ENCODE measurements around the gene PSMA5. TPM values are rescaled to one million over a fixed set of nuclear protein-coding genes. Genes with fewer than 3 reads are reported as not detected.

Gene PSMA5
- total and polyA plus RNA-seq, 7 experiments from 2014 or later, result 38.3 to 203 (median 76.4) TPM

GRCh38 chr1:109423498-109423897 is 2.8 kb downstream of the PSMA5 start:
- peaks cover 29 to 31% of the 10 kb centered on the region in 2 donors for H3K4me1 ChIP-seq (ENCODE audit: control insufficient read depth in 2 of 2, insufficient read depth in 2 of 2, low read length in 2 of 2)
- Mint-ChIP-seq H3K9me3 (no peaks in the 10 kb centered on the region), H3K27ac (peak overlapping the region; percentile 80 to 99 (median 98)), H3K4me3 (peak overlapping the region in 8 of 10 donors; percentile 1 to 98 (median 30)), H3K4me1 (peaks cover 32 to 51% (median 40%) of the 10 kb centered on the region in 7 donors), H3K36me3 (peaks cover 0 to 23% (median 5%) of the 10 kb centered on the region in 5 donors), H3K27me3 (no peaks in the 10 kb centered on the region)
- intact Hi-C loops (cut with micrococcal nuclease), result loop anchor here in 1 of 2 donors (10.0 kb wide), 1 partner anchor 459 kb away; the partner anchor contains the start of gene CLCC1
- POLR2A ChIA-PET, result no interaction called here
- no peaks in the 10 kb centered on the region for H3K9me3 ChIP-seq (ENCODE audit: control insufficient read depth in 2 of 3, low read length in 3 of 3)
- no peak overlapping the region for H3K4me3 ChIP-seq (ENCODE audit: low read length)
- H3K36me3 ChIP-seq (ENCODE audit: control insufficient read depth in 2 of 3, insufficient read depth in 3 of 3, low read length in 3 of 3), result peaks cover 0 to 21% (median 17%) of the 10 kb centered on the region in 3 experiments
- CTCF ChIA-PET, result interaction anchor here (0.7 to 1.2 kb wide), 2 partner anchors 109 to 354 kb away, joined by 4 to 5 read pairs; no protein-coding TSS in a partner anchor
- DNase-seq (no peak), ATAC-seq (no peak)
- H3K27ac ChIP-seq (ENCODE audit: low read depth, low read length), result peak overlapping the region; percentile 63
- H3K27me3 ChIP-seq (ENCODE audit: control insufficient read depth in 2 of 2, insufficient read depth in 2 of 2, low read length in 2 of 2), result no peaks in the 10 kb centered on the region

DNA sequence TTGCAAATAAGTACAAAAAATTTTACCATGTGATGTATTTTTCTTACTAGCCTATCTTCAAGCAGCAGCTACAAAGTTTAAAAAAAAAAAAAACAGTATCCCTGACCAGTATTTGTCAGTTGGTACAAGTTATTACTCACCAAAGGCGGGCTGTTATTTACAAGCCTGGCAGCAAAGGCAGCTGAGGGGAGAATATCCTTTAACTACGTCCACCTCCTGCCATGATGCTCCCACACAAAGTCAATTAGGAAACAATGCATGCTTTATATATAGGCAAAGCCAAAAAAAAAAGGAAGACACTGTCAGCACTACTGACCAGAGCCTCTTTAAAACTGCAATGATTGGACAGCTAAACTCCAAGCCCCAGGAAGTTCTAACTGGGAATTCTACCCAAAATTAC is 13.7 kb downstream of the PSMA5 start:
- no peaks in the 10 kb centered on the region for H3K9me3 Mint-ChIP-seq
- peaks cover 44 to 93% (median 62%) of the 10 kb centered on the region in 3 experiments for H3K36me3 ChIP-seq (ENCODE audit: control insufficient read depth in 2 of 3, insufficient read depth in 3 of 3, low read length in 3 of 3)
- no peak for DNase-seq
- ChIA-PET POLR2A (interaction anchor here (0.6 to 0.7 kb wide), 3 partner anchors 81 to 1809 kb away, joined by 3 to 6 read pairs (median 3); no protein-coding TSS in a partner anchor), CTCF (interaction anchor here (0.6 to 0.7 kb wide), 3 partner anchors 13 to 168 kb away, joined by 3 to 5 read pairs (median 3); no protein-coding TSS in a partner anchor)
- no peak overlapping the region for H3K4me3 ChIP-seq (ENCODE audit: low read length)
- H3K27me3 ChIP-seq (ENCODE audit: control insufficient read depth in 2 of 2, insufficient read depth in 2 of 2, low read length in 2 of 2), result no peaks in the 10 kb centered on the region
- H3K4me3 Mint-ChIP-seq, result no peak overlapping the region
- H3K27me3 Mint-ChIP-seq, result no peaks in the 10 kb centered on the region
- peaks cover under 1 to 9% of the 10 kb centered on the region in 2 donors for H3K4me1 ChIP-seq (ENCODE audit: control insufficient read depth in 2 of 2, insufficient read depth in 2 of 2, low read length in 2 of 2)
- H3K27ac ChIP-seq (ENCODE audit: low read depth, low read length), result no peak overlapping the region
- no peak for ATAC-seq
- H3K9me3 ChIP-seq (ENCODE audit: control insufficient read depth in 2 of 3, low read length in 3 of 3), result no peaks in the 10 kb centered on the region
- intact Hi-C loops (cut with micrococcal nuclease), result no loop called here
- H3K27ac Mint-ChIP-seq, result peak overlapping the region in 2 of 9 donors; percentile 38 to 46
- peaks cover 26 to 70% (median 61%) of the 10 kb centered on the region in 5 donors for H3K36me3 Mint-ChIP-seq
- peaks cover 25 to 68% (median 52%) of the 10 kb centered on the region in 7 donors for H3K4me1 Mint-ChIP-seq

DNA sequence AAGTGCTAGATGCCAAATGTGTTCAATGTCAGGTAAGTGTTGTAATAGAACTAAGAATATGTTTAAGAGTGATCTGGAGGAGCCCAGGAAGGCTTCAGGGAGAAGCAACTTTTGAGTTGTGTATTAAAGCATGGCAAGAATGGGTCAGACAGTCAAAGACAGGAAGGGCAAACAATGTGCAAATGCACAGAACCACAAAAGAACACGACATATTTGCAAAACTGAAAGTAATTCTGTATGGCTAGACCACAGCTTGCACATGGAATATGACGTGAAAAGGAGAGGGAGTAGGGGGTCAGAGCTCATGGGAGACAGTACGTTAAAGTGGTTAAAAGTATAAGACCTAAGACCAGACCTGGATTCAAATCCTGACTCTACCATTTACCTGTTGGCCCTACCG is 21.4 kb downstream of the PSMA5 start:
- DNase-seq (no peak), ATAC-seq (no peak)
- ChIA-PET CTCF (no interaction called here), POLR2A (no interaction called here)
- Mint-ChIP-seq H3K27me3 (no peaks in the 10 kb centered on the region), H3K9me3 (peaks cover 0 to 6% (median 0%) of the 10 kb centered on the region in 11 donors), H3K4me3 (peak overlapping the region in 1 of 10 donors; percentile 13), H3K4me1 (peaks cover 20 to 34% (median 25%) of the 10 kb centered on the region in 7 donors), H3K36me3 (peaks cover 14 to 44% (median 25%) of the 10 kb centered on the region in 5 donors), H3K27ac (peak overlapping the region; percentile 9 to 85 (median 68))
- H3K9me3 ChIP-seq (ENCODE audit: control insufficient read depth in 2 of 3, low read length in 3 of 3), result no peaks in the 10 kb centered on the region
- intact Hi-C loops (cut with micrococcal nuclease), result loop anchor here in 1 of 2 donors (2.0 kb wide), 1 partner anchor 20 kb away; no protein-coding TSS in a partner anchor
- H3K36me3 ChIP-seq (ENCODE audit: control insufficient read depth in 2 of 3, insufficient read depth in 3 of 3, low read length in 3 of 3), result peaks cover 10 to 51% (median 18%) of the 10 kb centered on the region in 3 experiments
- peaks cover 0 to 9% of the 10 kb centered on the region in 2 donors for H3K4me1 ChIP-seq (ENCODE audit: control insufficient read depth in 2 of 2, insufficient read depth in 2 of 2, low read length in 2 of 2)
- no peak overlapping the region for H3K4me3 ChIP-seq (ENCODE audit: low read length)
- no peaks in the 10 kb centered on the region for H3K27me3 ChIP-seq (ENCODE audit: control insufficient read depth in 2 of 2, insufficient read depth in 2 of 2, low read length in 2 of 2)
- H3K27ac ChIP-seq (ENCODE audit: low read depth, low read length), result no peak overlapping the region

- H3K4me3 Mint-ChIP-seq, result no peak overlapping the region
- H3K27ac Mint-ChIP-seq, result no peak overlapping the region
- intact Hi-C loops (cut with micrococcal nuclease), result no loop called here
- peaks cover 2 to 18% (median 3%) of the 10 kb centered on the region in 5 donors for H3K27me3 Mint-ChIP-seq
- POLR2A ChIA-PET, result interaction anchor here (0.8 kb wide), 1 partner anchor 749 kb away, joined by 4 read pairs; no protein-coding TSS in a partner anchor
- Histone ChIP-seq H3K36me3 (ENCODE audit: control insufficient read depth in 2 of 3, insufficient read depth in 3 of 3, low read length in 3 of 3) (peaks cover 0 to 27% (median 6%) of the 10 kb centered on the region in 3 experiments), H3K27ac (ENCODE audit: low read depth, low read length) (no peak overlapping the region), H3K27me3 (ENCODE audit: control insufficient read depth in 2 of 2, insufficient read depth in 2 of 2, low read length in 2 of 2) (peaks cover 0 to under 1% of the 10 kb centered on the region in 2 donors), H3K4me3 (ENCODE audit: low read length) (no peak overlapping the region), H3K4me1 (ENCODE audit: control insufficient read depth in 2 of 2, insufficient read depth in 2 of 2, low read length in 2 of 2) (peaks cover 1 to 9% of the 10 kb centered on the region in 2 donors), H3K9me3 (ENCODE audit: control insufficient read depth in 2 of 3, low read length in 3 of 3) (no peaks in the 10 kb centered on the region)
- peaks cover 0 to 30% (median 14%) of the 10 kb centered on the region in 5 donors for H3K36me3 Mint-ChIP-seq
- no peak for ATAC-seq
- no peak for DNase-seq
- peaks cover 18 to 39% (median 24%) of the 10 kb centered on the region in 7 donors for H3K4me1 Mint-ChIP-seq
- CTCF ChIA-PET, result interaction anchor here (1.2 to 1.9 kb wide), 4 partner anchors 23 to 138 kb away, joined by 3 to 16 read pairs (median 4); no protein-coding TSS in a partner anchor
- peaks cover 0 to 6% (median 0%) of the 10 kb centered on the region in 11 donors for H3K9me3 Mint-ChIP-seq
Observed at GRCh38 chr1:109402025-109402424, 24.2 kb downstream of the PSMA5 start.

- CTCF ChIA-PET, result interaction anchor here (0.7 to 5.4 kb wide), 11 partner anchors 13 to 476 kb away, joined by 3 to 62 read pairs (median 3); partner anchors contain the start of gene PSRC1
- POLR2A ChIA-PET, result interaction anchor here (0.6 to 1.1 kb wide), 3 partner anchors 14 to 95 kb away, joined by 3 to 4 read pairs (median 3); partner anchors contain the start of gene ATXN7L2
- intact Hi-C loops (cut with micrococcal nuclease), result loop anchor here in 1 of 2 donors (2.0 kb wide), 1 partner anchor 15 kb away; no protein-coding TSS in a partner anchor
Observed at GRCh38 chr1:109400035-109400655, 26.1 kb downstream of the PSMA5 start.

GRCh38 chr1:109399326-109399957 is 26.8 kb downstream of the PSMA5 start:
- Mint-ChIP-seq H3K4me1 (peaks cover under 1 to 30% (median 15%) of the 10 kb centered on the region in 7 donors), H3K27ac (no peak overlapping the region), H3K27me3 (peaks cover 27 to 44% (median 28%) of the 10 kb centered on the region in 5 donors), H3K36me3 (peaks cover 0 to 13% (median 0%) of the 10 kb centered on the region in 5 donors), H3K4me3 (peak overlapping the region in 6 of 10 donors; percentile 37 to 69 (median 52)), H3K9me3 (peaks cover 0 to 3% (median 0%) of the 10 kb centered on the region in 11 donors)
- Histone ChIP-seq H3K4me1 (ENCODE audit: control insufficient read depth in 2 of 2, insufficient read depth in 2 of 2, low read length in 2 of 2) (peaks cover 0 to 6% of the 10 kb centered on the region in 2 donors), H3K27ac (ENCODE audit: low read depth, low read length) (no peak overlapping the region), H3K9me3 (ENCODE audit: control insufficient read depth in 2 of 3, low read length in 3 of 3) (no peaks in the 10 kb centered on the region), H3K27me3 (ENCODE audit: control insufficient read depth in 2 of 2, insufficient read depth in 2 of 2, low read length in 2 of 2) (peaks cover 0 to 16% of the 10 kb centered on the region in 2 donors), H3K4me3 (ENCODE audit: low read length) (no peak overlapping the region), H3K36me3 (ENCODE audit: control insufficient read depth in 2 of 3, insufficient read depth in 3 of 3, low read length in 3 of 3) (peaks cover 0 to 18% (median 6%) of the 10 kb centered on the region in 3 experiments)
- intact Hi-C loops (cut with micrococcal nuclease), result loop anchor here (1.0 to 5.0 kb wide), 11 partner anchors 27 to 707 kb away; partner anchors contain the start of genes ELAPOR1 (in 1 of the 2), PRPF38B (in 1 of the 2), PSMA5 (in 1 of the 2) and PSRC1 (in 1 of the 2)
- ChIA-PET POLR2A (interaction anchor here (0.6 to 1.1 kb wide), 2 partner anchors 15 to 96 kb away, joined by 3 to 4 read pairs; no protein-coding TSS in a partner anchor), CTCF (interaction anchor here (0.7 to 5.4 kb wide), 17 partner anchors 13 to 873 kb away, joined by 3 to 62 read pairs (median 3); partner anchors contain the start of gene PSRC1)
- DNase-seq (peak in 7 of 9 donors; percentile 35 to 64 (median 53)), ATAC-seq (peak; percentile 57)

More at GRCh38 chr1:109400035-109400655, 26.1 kb downstream of the PSMA5 start:
- no peak overlapping the region for H3K27ac Mint-ChIP-seq
- H3K4me1 ChIP-seq (ENCODE audit: control insufficient read depth in 2 of 2, insufficient read depth in 2 of 2, low read length in 2 of 2), result peaks cover 6% of the 10 kb centered on the region in 2 donors
- peaks cover 7 to 37% (median 21%) of the 10 kb centered on the region in 7 donors for H3K4me1 Mint-ChIP-seq
- DNase-seq, result no peak
- H3K9me3 Mint-ChIP-seq, result peaks cover 0 to 4% (median 0%) of the 10 kb centered on the region in 11 donors
- no peak overlapping the region for H3K27ac ChIP-seq (ENCODE audit: low read depth, low read length)
- H3K36me3 Mint-ChIP-seq, result peaks cover 0 to 19% (median 5%) of the 10 kb centered on the region in 5 donors
- ATAC-seq, result no peak
- H3K27me3 Mint-ChIP-seq, result peaks cover 20 to 37% (median 21%) of the 10 kb centered on the region in 5 donors
- H3K27me3 ChIP-seq (ENCODE audit: control insufficient read depth in 2 of 2, insufficient read depth in 2 of 2, low read length in 2 of 2), result peaks cover 0 to 14% of the 10 kb centered on the region in 2 donors
- no peaks in the 10 kb centered on the region for H3K9me3 ChIP-seq (ENCODE audit: control insufficient read depth in 2 of 3, low read length in 3 of 3)
- no peak overlapping the region for H3K4me3 Mint-ChIP-seq
- peaks cover 0 to 23% (median 6%) of the 10 kb centered on the region in 3 experiments for H3K36me3 ChIP-seq (ENCODE audit: control insufficient read depth in 2 of 3, insufficient read depth in 3 of 3, low read length in 3 of 3)
- no peak overlapping the region for H3K4me3 ChIP-seq (ENCODE audit: low read length)

Data from naive thymus-derived CD4-positive, alpha-beta T cell (primary cell).